Lung (tissue), 12 donors: ENCODE results near the gene USP5. TPM values are rescaled to one million over a fixed set of nuclear protein-coding genes. Genes with fewer than 3 reads are reported as not detected.

Experiments
- ATAC-seq: fragments of 200-7000 bp; cut with Tn5 transposase; one replicate; pipeline ENCODE4 v1.9.1; 2020; ENCODE audit warnings: moderate number of reproducible peaks; ENCODE audit not compliant: insufficient read depth, low FRiP score
- DNase-seq, 3 donors: peaks; one replicate each; pipeline ENCODE4 v3.0.0-alpha.2; 2013 to 2017
- H3K27ac ChIP-seq, 2 donors: one replicate each; pipeline ENCODE4 v1.5.1; 2013; ENCODE audit warnings: mild to moderate bottlenecking in 2 of 2, moderate library complexity in 2 of 2, control low read depth in 1 of 2, inconsistent platforms in 1 of 2, low read depth in 1 of 2, low read length in 1 of 2
- H3K27me3 ChIP-seq, 3 donors: one replicate each; pipeline ENCODE4 v1.5.1; 2013; ENCODE audit warnings: low read length in 2 of 3; ENCODE audit not compliant: control insufficient read depth in 3 of 3, insufficient read depth in 3 of 3
- H3K36me3 ChIP-seq, 4 donors: one replicate each; pipeline ENCODE4 v1.5.1; 2013; ENCODE audit warnings: low read length in 4 of 4, mild to moderate bottlenecking in 1 of 4, moderate library complexity in 1 of 4; ENCODE audit not compliant: control insufficient read depth in 4 of 4, insufficient read depth in 4 of 4
- H3K4me1 ChIP-seq, 5 donors: one replicate each; pipeline ENCODE4 v1.5.1; 2013; ENCODE audit warnings: low read length in 5 of 5, mild to moderate bottlenecking in 2 of 5, moderate library complexity in 1 of 5; ENCODE audit not compliant: control insufficient read depth in 5 of 5, insufficient read depth in 5 of 5
- H3K4me3 ChIP-seq: one replicate; pipeline ENCODE4 v1.5.1; 2013; ENCODE audit warnings: mild to moderate bottlenecking, control low read depth, moderate library complexity
- H3K9ac ChIP-seq, 2 donors: one replicate each; pipeline ENCODE4 v1.5.1; 2013; ENCODE audit warnings: low read length in 2 of 2, control low read depth in 1 of 2; ENCODE audit not compliant: insufficient read depth in 1 of 2
- H3K9me3 ChIP-seq, 4 donors: one replicate each; pipeline ENCODE4 v1.5.1; 2013; ENCODE audit warnings: low read length in 3 of 4, mild to moderate bottlenecking in 1 of 4, moderate library complexity in 1 of 4; ENCODE audit not compliant: control insufficient read depth in 4 of 4, insufficient read depth in 3 of 4
- WGBS, 2 donors: extraction: QIAGEN DNeasy Blood & Tissue Kit; methylation state at CpG; one replicate each; pipeline ENCODE4 v1.1.7; 2013; 5-methylcytosine and 5-hydroxymethylcytosine counted together
- polyA plus RNA-seq, 2 donors: library from polyadenylated mRNA; stranded (reverse); fragments of 200-250 nt; gene quantifications; one replicate each; pipeline ENCODE4 v1.2.1, GENCODE V29; 2013
- total RNA-seq, 2 donors: library from RNA; depleted of rRNA in 1 of 2; stranded (reverse); fragments of >200 nt in 1 of 2; gene quantifications; one replicate each; pipeline ENCODE4 v1.2.1, GENCODE V29; 2014 to 2021
- TF ChIP-seq, protein P1 (sequence below): IDR thresholded peaks from 2 replicates; pipeline ENCODE4 v1.5.1; 2012; ENCODE audit warnings: mild to moderate bottlenecking; ENCODE audit errors: control extremely low read depth, extremely low read depth
- donor health status: control.
- donor health status: control.
- donor health status: Bipolar disorder and iron deficiency.
- donor health status: healthy.
- donor health status: DM: yes; HTN: yes; CAD: no.

The USP5 gene
- total and polyA plus RNA-seq, 4 donors, result 24.8 to 92.1 (median 36.7) TPM

DNA sequence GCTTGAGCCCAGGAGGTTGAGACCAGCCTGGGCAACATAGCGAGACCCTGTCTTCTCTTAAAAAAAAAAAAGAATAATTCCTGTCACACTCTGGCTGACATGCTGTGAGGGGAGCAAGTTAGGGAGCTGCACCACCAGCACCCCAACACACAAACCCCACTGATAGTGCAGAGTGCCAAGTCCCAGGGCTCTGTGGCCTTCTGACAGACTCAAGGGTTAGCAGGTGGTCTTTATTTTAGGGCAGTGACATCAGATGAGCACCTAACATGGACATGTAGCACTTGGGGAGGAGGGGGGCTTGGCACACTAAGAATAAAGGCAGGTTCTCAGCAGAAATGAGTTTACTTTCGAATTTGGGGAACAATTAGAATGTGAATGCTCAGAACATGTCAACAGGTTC lies 6.8 kb downstream of the USP5 start:
- Histone ChIP-seq H3K36me3 (peaks cover 29 to 56% (median 51%) of the 10 kb centered on the region in 4 donors), H3K9ac (no peak overlapping the region), H3K27me3 (no peaks in the 10 kb centered on the region), H3K4me1 (no peaks in the 10 kb centered on the region), H3K4me3 (no peak overlapping the region), H3K27ac (no peak overlapping the region), H3K9me3 (no peaks in the 10 kb centered on the region)
- WGBS, 2 donors, result 93 to 97% methylated on average over 2 of the region's 2 CpGs
- no peak for DNase-seq
- no peak for ATAC-seq
- TF ChIP-seq, protein P1, sequence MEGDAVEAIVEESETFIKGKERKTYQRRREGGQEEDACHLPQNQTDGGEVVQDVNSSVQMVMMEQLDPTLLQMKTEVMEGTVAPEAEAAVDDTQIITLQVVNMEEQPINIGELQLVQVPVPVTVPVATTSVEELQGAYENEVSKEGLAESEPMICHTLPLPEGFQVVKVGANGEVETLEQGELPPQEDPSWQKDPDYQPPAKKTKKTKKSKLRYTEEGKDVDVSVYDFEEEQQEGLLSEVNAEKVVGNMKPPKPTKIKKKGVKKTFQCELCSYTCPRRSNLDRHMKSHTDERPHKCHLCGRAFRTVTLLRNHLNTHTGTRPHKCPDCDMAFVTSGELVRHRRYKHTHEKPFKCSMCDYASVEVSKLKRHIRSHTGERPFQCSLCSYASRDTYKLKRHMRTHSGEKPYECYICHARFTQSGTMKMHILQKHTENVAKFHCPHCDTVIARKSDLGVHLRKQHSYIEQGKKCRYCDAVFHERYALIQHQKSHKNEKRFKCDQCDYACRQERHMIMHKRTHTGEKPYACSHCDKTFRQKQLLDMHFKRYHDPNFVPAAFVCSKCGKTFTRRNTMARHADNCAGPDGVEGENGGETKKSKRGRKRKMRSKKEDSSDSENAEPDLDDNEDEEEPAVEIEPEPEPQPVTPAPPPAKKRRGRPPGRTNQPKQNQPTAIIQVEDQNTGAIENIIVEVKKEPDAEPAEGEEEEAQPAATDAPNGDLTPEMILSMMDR, result no peak

DNA sequence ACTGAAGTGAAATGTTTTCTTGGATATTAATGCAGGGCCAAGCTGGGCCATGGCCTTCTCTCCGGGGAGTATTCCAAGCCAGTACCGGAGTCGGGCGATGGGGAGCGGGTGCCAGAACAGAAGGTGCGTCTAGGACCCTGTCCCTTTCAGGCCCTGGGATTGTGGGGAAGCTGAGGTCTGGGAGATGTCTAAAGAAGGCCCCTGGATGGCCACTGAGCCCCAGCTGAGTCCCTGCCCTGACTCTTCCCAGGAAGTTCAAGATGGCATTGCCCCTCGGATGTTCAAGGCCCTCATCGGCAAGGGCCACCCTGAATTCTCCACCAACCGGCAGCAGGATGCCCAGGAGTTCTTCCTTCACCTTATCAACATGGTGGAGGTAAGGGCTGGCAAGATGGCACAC lies 8.2 kb downstream of the USP5 start:
- ATAC-seq, result no peak
- no peaks in the 10 kb centered on the region for H3K27me3 ChIP-seq
- H3K4me3 ChIP-seq, result no peak overlapping the region
- H3K9ac ChIP-seq, result no peak overlapping the region
- H3K36me3 ChIP-seq, result peaks cover 31 to 62% (median 54%) of the 10 kb centered on the region in 4 donors
- no peak for DNase-seq
- no peaks in the 10 kb centered on the region for H3K9me3 ChIP-seq
- WGBS, 2 donors, result 97 to 99% methylated on average over 9 of the region's 9 CpGs
- no peak overlapping the region for H3K27ac ChIP-seq
- TF ChIP-seq, protein P1, result no peak
- no peaks in the 10 kb centered on the region for H3K4me1 ChIP-seq

DNA sequence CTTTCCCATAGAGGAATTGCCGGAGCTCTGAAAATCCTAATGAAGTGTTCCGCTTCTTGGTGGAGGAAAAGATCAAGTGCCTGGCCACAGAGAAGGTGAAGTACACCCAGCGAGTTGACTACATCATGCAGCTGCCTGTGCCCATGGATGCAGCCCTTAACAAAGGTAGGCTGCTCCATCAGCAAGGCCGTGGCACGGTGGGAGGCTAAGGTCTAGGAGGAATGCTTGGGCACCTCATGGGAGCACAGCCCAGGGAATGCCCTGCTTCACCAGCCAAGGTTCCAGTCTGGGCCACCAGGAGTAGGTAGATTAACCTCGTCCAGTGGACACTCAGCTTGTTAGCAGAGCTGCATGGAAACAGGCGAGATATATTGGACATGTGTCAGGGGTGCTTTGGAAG lies 9.0 kb downstream of the USP5 start:
- no peak overlapping the region for H3K27ac ChIP-seq
- H3K4me3 ChIP-seq, result no peak overlapping the region
- H3K9ac ChIP-seq, result no peak overlapping the region
- no peaks in the 10 kb centered on the region for H3K27me3 ChIP-seq
- H3K9me3 ChIP-seq, result no peaks in the 10 kb centered on the region
- ATAC-seq, result no peak
- no peaks in the 10 kb centered on the region for H3K4me1 ChIP-seq
- TF ChIP-seq, protein P1, result no peak
- DNase-seq, result no peak
- peaks cover 29 to 62% (median 52%) of the 10 kb centered on the region in 4 donors for H3K36me3 ChIP-seq
- WGBS, 2 donors, result 97 to 98% methylated on average over 7 of the region's 7 CpGs

DNA sequence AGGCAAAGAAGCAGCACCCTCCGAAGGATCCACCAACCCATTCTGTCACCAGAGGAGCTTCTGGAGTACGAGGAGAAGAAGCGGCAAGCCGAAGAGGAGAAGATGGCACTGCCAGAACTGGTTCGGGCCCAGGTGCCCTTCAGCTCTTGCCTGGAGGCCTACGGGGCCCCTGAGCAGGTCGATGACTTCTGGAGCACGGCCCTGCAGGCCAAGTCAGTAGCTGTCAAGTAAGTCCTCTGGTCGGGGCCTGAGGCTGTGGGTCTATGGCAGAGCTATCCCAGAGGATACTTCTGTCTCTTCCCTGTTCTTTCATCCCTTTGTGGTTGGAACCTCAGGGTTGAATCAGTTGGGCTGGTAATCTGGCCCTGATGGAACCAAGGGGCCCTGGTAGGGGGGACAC lies 9.4 kb downstream of the USP5 start:
- DNase-seq (no peak), ATAC-seq (no peak)
- 97 to 98% methylated on average over 9 of the region's 9 CpGs for WGBS, 2 donors
- Histone ChIP-seq H3K36me3 (peaks cover 26 to 58% (median 50%) of the 10 kb centered on the region in 4 donors), H3K27ac (no peak overlapping the region), H3K27me3 (no peaks in the 10 kb centered on the region), H3K4me3 (no peak overlapping the region), H3K9ac (no peak overlapping the region), H3K9me3 (no peaks in the 10 kb centered on the region), H3K4me1 (no peaks in the 10 kb centered on the region)
- TF ChIP-seq, protein P1, result no peak
